GM12878 (cell line): ENCODE data around the gene TMEM140.

ENCODE experiments used
- CEBPB ChIP-seq, 2 experiments: fragments of 150-350 bp in 1 of 2; IDR thresholded peaks; 2 replicates each; pipeline ENCODE4 v1.6.1; 2012 to 2014; ENCODE audit warnings: low read depth in 2 of 2, low read length in 2 of 2, borderline replicate concordance in 1 of 2, inconsistent platforms in 1 of 2
- EP300 ChIP-seq, 2 experiments: fragments of 150-350 bp in 1 of 2; IDR thresholded peaks; 2 replicates each; pipeline ENCODE4 v1.6.1; 2011 to 2012; ENCODE audit warnings: low read depth in 2 of 2, low read length in 2 of 2, borderline replicate concordance in 1 of 2, improper control_type of control experiment in 1 of 2, inconsistent platforms in 1 of 2; ENCODE audit not compliant: control insufficient read depth in 1 of 2
- GABPA ChIP-seq: IDR thresholded peaks from 2 replicates; pipeline ENCODE4 v1.6.1; 2014; ENCODE audit warnings: antibody characterized with exemption, low read depth, mild to moderate bottlenecking, inconsistent platforms
- KDM1A ChIP-seq: fragments of 200-600 bp; sonication (generic); IDR thresholded peaks from 2 replicates; pipeline ENCODE4 v1.6.1; 2016; ENCODE audit warnings: borderline replicate concordance
- MXI1 ChIP-seq: fragments of 150-350 bp; IDR thresholded peaks from 2 replicates; pipeline ENCODE4 v1.6.1; 2011; ENCODE audit warnings: low read depth, mild to moderate bottlenecking, inconsistent platforms, low read length, improper control_type of control experiment
- NFIC ChIP-seq: IDR thresholded peaks from 2 replicates; pipeline ENCODE4 v1.6.1; 2012; ENCODE audit warnings: low read depth, mild to moderate bottlenecking, inconsistent platforms, low read length, moderate library complexity
- POLR2A ChIP-seq: IDR thresholded peaks from 2 replicates; pipeline ENCODE4 v1.6.1; 2011; ENCODE audit warnings: low read depth, mild to moderate bottlenecking, low read length
- SPI1 ChIP-seq: IDR thresholded peaks from 2 replicates; pipeline ENCODE4 v1.6.1; 2011; ENCODE audit warnings: low read depth, mild to moderate bottlenecking, low read length, moderate library complexity, borderline replicate concordance; ENCODE audit not compliant: insufficient read depth
- TF ChIP-seq, protein P1 (sequence below), 3 experiments: IDR thresholded peaks in 2 of 3; conservative IDR thresholded peaks in 1 of 3; 2 replicates each; pipeline ENCODE4 v1.5.1; 2011; ENCODE audit warnings: low read depth in 3 of 3, low read length in 3 of 3, mild to moderate bottlenecking in 3 of 3, control low read depth in 2 of 3, moderate library complexity in 2 of 3, inconsistent platforms in 1 of 3, mixed read lengths in 1 of 3; ENCODE audit not compliant: control insufficient read depth in 2 of 3, insufficient read depth in 1 of 3; ENCODE audit errors: extremely low read depth in 1 of 3
- TF ChIP-seq, protein P2 (sequence below): fragments of 450-650 bp; IDR thresholded peaks from 2 replicates; pipeline ENCODE4 v1.6.1; 2016; ENCODE audit warnings: mild to moderate bottlenecking, moderate library complexity, borderline replicate concordance
- TF ChIP-seq, protein P3 (sequence below): fragments of 450-650 bp; IDR thresholded peaks from 2 replicates; pipeline ENCODE4 v1.6.1; 2017; ENCODE audit warnings: mild to moderate bottlenecking

DNA sequence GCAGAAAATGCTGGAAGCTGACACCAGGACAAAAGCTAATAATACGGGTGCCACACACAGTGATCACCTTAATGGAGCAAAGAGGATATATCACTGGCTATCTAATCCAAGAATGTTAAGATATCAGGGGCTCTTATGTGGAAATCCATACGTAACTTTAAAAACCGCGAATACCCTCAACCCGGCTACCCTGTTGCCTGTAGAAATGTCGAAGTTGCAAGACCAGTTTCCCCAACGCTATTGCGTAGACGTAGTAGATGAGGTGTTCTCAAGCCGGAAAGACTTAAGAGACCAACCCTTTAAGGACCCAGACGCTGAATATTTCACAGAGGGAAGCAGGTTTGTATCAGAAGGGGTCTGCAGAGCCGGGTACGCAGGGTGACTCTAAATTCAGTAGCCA lies 30.5 kb downstream of the TMEM140 start:
- TF ChIP-seq GABPA = no peak
- TF ChIP-seq, protein P1, sequence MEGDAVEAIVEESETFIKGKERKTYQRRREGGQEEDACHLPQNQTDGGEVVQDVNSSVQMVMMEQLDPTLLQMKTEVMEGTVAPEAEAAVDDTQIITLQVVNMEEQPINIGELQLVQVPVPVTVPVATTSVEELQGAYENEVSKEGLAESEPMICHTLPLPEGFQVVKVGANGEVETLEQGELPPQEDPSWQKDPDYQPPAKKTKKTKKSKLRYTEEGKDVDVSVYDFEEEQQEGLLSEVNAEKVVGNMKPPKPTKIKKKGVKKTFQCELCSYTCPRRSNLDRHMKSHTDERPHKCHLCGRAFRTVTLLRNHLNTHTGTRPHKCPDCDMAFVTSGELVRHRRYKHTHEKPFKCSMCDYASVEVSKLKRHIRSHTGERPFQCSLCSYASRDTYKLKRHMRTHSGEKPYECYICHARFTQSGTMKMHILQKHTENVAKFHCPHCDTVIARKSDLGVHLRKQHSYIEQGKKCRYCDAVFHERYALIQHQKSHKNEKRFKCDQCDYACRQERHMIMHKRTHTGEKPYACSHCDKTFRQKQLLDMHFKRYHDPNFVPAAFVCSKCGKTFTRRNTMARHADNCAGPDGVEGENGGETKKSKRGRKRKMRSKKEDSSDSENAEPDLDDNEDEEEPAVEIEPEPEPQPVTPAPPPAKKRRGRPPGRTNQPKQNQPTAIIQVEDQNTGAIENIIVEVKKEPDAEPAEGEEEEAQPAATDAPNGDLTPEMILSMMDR (IDR thresholded peaks at IDR 0.05 in 2 of 3, conservative IDR thresholded peaks at IDR 0.05 in 1 of 3; ENCODE audit: control insufficient read depth in 2 of 3, extremely low read depth in 1 of 3, insufficient read depth in 1 of 3, low read depth in 3 of 3, low read length in 3 of 3) = no peak
- TF ChIP-seq, protein P2, sequence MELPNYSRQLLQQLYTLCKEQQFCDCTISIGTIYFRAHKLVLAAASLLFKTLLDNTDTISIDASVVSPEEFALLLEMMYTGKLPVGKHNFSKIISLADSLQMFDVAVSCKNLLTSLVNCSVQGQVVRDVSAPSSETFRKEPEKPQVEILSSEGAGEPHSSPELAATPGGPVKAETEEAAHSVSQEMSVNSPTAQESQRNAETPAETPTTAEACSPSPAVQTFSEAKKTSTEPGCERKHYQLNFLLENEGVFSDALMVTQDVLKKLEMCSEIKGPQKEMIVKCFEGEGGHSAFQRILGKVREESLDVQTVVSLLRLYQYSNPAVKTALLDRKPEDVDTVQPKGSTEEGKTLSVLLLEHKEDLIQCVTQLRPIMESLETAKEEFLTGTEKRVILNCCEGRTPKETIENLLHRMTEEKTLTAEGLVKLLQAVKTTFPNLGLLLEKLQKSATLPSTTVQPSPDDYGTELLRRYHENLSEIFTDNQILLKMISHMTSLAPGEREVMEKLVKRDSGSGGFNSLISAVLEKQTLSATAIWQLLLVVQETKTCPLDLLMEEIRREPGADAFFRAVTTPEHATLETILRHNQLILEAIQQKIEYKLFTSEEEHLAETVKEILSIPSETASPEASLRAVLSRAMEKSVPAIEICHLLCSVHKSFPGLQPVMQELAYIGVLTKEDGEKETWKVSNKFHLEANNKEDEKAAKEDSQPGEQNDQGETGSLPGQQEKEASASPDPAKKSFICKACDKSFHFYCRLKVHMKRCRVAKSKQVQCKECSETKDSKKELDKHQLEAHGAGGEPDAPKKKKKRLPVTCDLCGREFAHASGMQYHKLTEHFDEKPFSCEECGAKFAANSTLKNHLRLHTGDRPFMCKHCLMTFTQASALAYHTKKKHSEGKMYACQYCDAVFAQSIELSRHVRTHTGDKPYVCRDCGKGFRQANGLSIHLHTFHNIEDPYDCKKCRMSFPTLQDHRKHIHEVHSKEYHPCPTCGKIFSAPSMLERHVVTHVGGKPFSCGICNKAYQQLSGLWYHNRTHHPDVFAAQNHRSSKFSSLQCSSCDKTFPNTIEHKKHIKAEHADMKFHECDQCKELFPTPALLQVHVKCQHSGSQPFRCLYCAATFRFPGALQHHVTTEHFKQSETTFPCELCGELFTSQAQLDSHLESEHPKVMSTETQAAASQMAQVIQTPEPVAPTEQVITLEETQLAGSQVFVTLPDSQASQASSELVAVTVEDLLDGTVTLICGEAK = no peak
- TF ChIP-seq CEBPB (IDR thresholded peaks at IDR 0.05; ENCODE audit: borderline replicate concordance in 1 of 2, low read depth in 2 of 2, low read length in 2 of 2) = no peak
- no peak for TF ChIP-seq EP300 (IDR thresholded peaks at IDR 0.05; ENCODE audit: borderline replicate concordance in 1 of 2, control insufficient read depth in 1 of 2, low read depth in 2 of 2, low read length in 2 of 2)
- no peak for TF ChIP-seq POLR2A
- TF ChIP-seq KDM1A = no peak
- no peak for TF ChIP-seq MXI1
- TF ChIP-seq SPI1 = no peak
- no peak for TF ChIP-seq NFIC
- TF ChIP-seq, protein P3, sequence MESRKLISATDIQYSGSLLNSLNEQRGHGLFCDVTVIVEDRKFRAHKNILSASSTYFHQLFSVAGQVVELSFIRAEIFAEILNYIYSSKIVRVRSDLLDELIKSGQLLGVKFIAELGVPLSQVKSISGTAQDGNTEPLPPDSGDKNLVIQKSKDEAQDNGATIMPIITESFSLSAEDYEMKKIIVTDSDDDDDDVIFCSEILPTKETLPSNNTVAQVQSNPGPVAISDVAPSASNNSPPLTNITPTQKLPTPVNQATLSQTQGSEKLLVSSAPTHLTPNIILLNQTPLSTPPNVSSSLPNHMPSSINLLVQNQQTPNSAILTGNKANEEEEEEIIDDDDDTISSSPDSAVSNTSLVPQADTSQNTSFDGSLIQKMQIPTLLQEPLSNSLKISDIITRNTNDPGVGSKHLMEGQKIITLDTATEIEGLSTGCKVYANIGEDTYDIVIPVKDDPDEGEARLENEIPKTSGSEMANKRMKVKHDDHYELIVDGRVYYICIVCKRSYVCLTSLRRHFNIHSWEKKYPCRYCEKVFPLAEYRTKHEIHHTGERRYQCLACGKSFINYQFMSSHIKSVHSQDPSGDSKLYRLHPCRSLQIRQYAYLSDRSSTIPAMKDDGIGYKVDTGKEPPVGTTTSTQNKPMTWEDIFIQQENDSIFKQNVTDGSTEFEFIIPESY = no peak
